Effector CD8-positive, alpha-beta T cell (primary cell): Measurements from ENCODE around the gene LRMDA.

ENCODE experiments used
- DNase-seq: peaks from one replicate; lab custom pipeline; 2025; lab: John Stamatoyannopoulos, UW

Gene LRMDA

GRCh38 chr10:75475460-75476182, 44.2 kb downstream of the LRMDA start:
- DNase-seq: no peak

GRCh38 chr10:75476569-75476968, 45.1 kb downstream of the LRMDA start:
- DNase-seq: no peak

GRCh38 chr10:75476985-75477384, 45.6 kb downstream of the LRMDA start:
- no peak for DNase-seq

- DNase-seq: no peak
Observed at GRCh38 chr10:75477680-75478079, 46.3 kb downstream of the LRMDA start.

- DNase-seq: no peak
Observed at GRCh38 chr10:75480374-75480773, 49.0 kb downstream of the LRMDA start.

GRCh38 chr10:75483188-75483587, 51.8 kb downstream of the LRMDA start:
- no peak for DNase-seq

- no peak for DNase-seq
Observed at GRCh38 chr10:75484717-75485116, 53.3 kb downstream of the LRMDA start.

- DNase-seq: no peak
Observed at GRCh38 chr10:75486591-75486990, 55.2 kb downstream of the LRMDA start.

GRCh38 chr10:75487087-75487754, 55.8 kb downstream of the LRMDA start:
- no peak for DNase-seq

GRCh38 chr10:75487755-75488125, 56.3 kb downstream of the LRMDA start:
- no peak for DNase-seq

GRCh38 chr10:75492173-75492925, 60.9 kb downstream of the LRMDA start:
- no peak for DNase-seq

- no peak for DNase-seq
Observed at GRCh38 chr10:75493464-75493863, 62.0 kb downstream of the LRMDA start.

GRCh38 chr10:75495434-75496190, 64.2 kb downstream of the LRMDA start:
- DNase-seq: no peak

- DNase-seq: no peak
Observed at GRCh38 chr10:75496191-75496567, 64.8 kb downstream of the LRMDA start.

GRCh38 chr10:75497997-75498883, 66.8 kb downstream of the LRMDA start:
- no peak for DNase-seq

- DNase-seq: no peak
Observed at GRCh38 chr10:75498884-75499350, 67.5 kb downstream of the LRMDA start.

- DNase-seq: no peak
Observed at GRCh38 chr10:75499556-75500160, 68.2 kb downstream of the LRMDA start.

GRCh38 chr10:75502389-75502788, 71.0 kb downstream of the LRMDA start:
- no peak for DNase-seq

- DNase-seq: no peak
Observed at GRCh38 chr10:75502838-75503237, 71.4 kb downstream of the LRMDA start.

GRCh38 chr10:75505293-75505692, 73.9 kb downstream of the LRMDA start:
- no peak for DNase-seq
